H1 (cell line): ENCODE measurements around the gene TIFAB. TPM values are rescaled to one million over a fixed set of nuclear protein-coding genes. Genes with fewer than 3 reads are reported as not detected.

Source experiments
- BCL11A ChIP-seq, 2 experiments: IDR thresholded peaks; one replicate each; pipeline ENCODE4 v1.6.1; 2011; ENCODE audit warnings: low read depth in 2 of 2, low read length in 2 of 2, mild to moderate bottlenecking in 2 of 2
- CHD7 ChIP-seq: fragments of 300-600 bp; sonication (generic); IDR thresholded peaks from 2 replicates; pipeline ENCODE4 v1.7.1; 2012; ENCODE audit warnings: low read length, moderate library complexity, mild to moderate bottlenecking, inconsistent platforms; ENCODE audit not compliant: insufficient replicate concordance
- CTBP2 ChIP-seq: IDR thresholded peaks from 2 replicates; pipeline ENCODE4 v1.7.0; 2011; ENCODE audit warnings: borderline replicate concordance, mild to moderate bottlenecking, moderate library complexity, mixed read lengths, low read length; ENCODE audit not compliant: insufficient read depth, insufficient read length
- HDAC2 ChIP-seq, 2 experiments: fragments of 300-600 bp in 1 of 2; sonication (generic) in 1 of 2; IDR thresholded peaks; 2 replicates each; pipeline ENCODE4 v1.6.1; 2011 to 2012; ENCODE audit warnings: low read depth in 2 of 2, low read length in 2 of 2, mild to moderate bottlenecking in 2 of 2, moderate library complexity in 2 of 2, borderline replicate concordance in 1 of 2, inconsistent platforms in 1 of 2
- KDM5A ChIP-seq: fragments of 200-600 bp; IDR thresholded peaks from 2 replicates; pipeline ENCODE4 v1.7.1; 2012; ENCODE audit warnings: mild to moderate bottlenecking, low read length, inconsistent platforms, mixed read lengths
- RXRA ChIP-seq: IDR thresholded peaks from 2 replicates; pipeline ENCODE4 v1.6.1; 2011; ENCODE audit warnings: low read depth, mild to moderate bottlenecking, low read length, moderate library complexity; ENCODE audit not compliant: insufficient read depth
- SP1 ChIP-seq: IDR thresholded peaks from 2 replicates; pipeline ENCODE4 v1.6.1; 2011; ENCODE audit warnings: low read depth, low read length
- TCF12 ChIP-seq: IDR thresholded peaks from 2 replicates; pipeline ENCODE4 v1.6.1; 2011; ENCODE audit warnings: low read depth, mild to moderate bottlenecking, low read length
- YY1 ChIP-seq: IDR thresholded peaks from 2 replicates; pipeline ENCODE4 v1.6.1; 2011; ENCODE audit warnings: low read depth, mild to moderate bottlenecking, low read length
- polyA plus RNA-seq, 7 experiments: library from polyadenylated mRNA; depleted of rRNA in 3 of 7; stranded (reverse) in 5 of 7; unstranded in 2 of 7; fragments of >200 nt in 5 of 7; fragments of 200-250 nt in 2 of 7; gene quantifications; 1 replicate in 5 of 7; 2 replicates in 1 of 7; 4 replicates in 1 of 7; pipeline versions ENCODE4 v1.2.1 to v1.2.3, GENCODE V29; 2011 to 2013; ENCODE audit warnings: missing spikeins in 2 of 7, mixed read lengths in 2 of 7
- total RNA-seq: library from RNA; stranded (reverse); fragmentation: NEBNext Ultra II Directional; extraction: Animal tissue kit (Norgen Biotek cat#: 25700); gene quantifications from 2 replicates; pipeline ENCODE4 v1.2.1, GENCODE V29; 2021

The TIFAB gene
- total and polyA plus RNA-seq, 2 of the 8 experiments (the other 6 are each of a cell fraction or from before 2014, with no cell fraction given), result not detected

DNA sequence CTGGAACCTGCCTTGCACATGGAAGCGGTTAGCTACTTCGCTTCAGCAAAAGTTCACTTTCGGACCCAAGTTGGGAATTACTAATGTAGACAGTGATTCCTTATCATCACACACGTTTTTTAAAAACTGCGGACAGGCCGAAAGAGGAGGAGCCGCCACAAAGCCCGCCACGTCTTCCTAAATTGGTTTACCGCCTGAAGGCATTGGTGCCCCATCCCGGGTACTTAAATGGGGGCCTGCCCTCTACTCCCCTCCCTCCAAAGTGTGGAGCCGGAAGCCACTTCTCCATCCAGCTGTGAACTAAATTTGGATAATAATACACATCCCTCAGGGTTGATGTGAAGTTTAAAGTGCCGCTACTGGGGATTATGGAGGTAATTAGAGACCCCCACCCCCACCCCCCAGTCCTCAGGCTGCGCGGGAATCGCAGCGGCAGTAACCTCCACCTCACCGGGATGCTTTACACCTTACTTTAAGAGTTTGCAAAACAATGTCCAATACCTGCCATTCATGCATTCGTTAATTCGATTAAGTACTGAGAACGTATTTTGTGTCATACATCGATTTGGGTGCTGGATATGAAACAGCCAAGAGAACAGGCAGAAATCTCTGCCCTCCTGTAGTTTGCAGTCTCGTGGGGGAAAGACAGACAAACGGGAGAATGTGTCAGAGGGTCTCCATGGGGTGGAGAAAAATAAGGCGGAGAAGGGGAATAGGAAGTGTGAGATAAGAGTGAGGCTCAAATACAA, 52.2 kb downstream of the TIFAB start (continued):
- TF ChIP-seq BCL11A (IDR thresholded peaks at IDR 0.05; ENCODE audit: low read depth in 2 of 2, low read length in 2 of 2) (peak in 1 of 2 experiments; percentile 74), KDM5A (no peak), CHD7 (peak; percentile 55), RXRA (0 out of 2 replicates have a peak, but pooled peaks have one; percentile 70), YY1 (peak; percentile 62), SP1 (peak; percentile 75; the same call in 1 of the 2 replicates), CTBP2 (no peak), TCF12 (0 out of 2 replicates have a peak, but pooled peaks have one; percentile 81), HDAC2 (IDR thresholded peaks at IDR 0.05; ENCODE audit: borderline replicate concordance in 1 of 2, low read depth in 2 of 2, low read length in 2 of 2) (peak in 1 of 2 experiments; percentile 73; a peak in 2 of 4 replicates)
